Nephron progenitor cell (in vitro differentiated cells): ENCODE data around the gene RNF121.
A peak's percentile ranks its signal among the peaks of the same experiment; 100 is the strongest.

Experiments used
- DNase-seq: peaks from one replicate; pipeline ENCODE4 v3.0.0; 2021
- H3K27ac Mint-ChIP-seq: 2 replicates; pipeline ENCODE4 v1.8.0; 2021; ENCODE audit warnings: mild to moderate bottlenecking, moderate library complexity, mixed read lengths
- H3K27me3 Mint-ChIP-seq: 2 replicates; pipeline ENCODE4 v1.8.0; 2021; ENCODE audit warnings: mild to moderate bottlenecking, low read depth, mixed read lengths; ENCODE audit not compliant: poor library complexity
- H3K36me3 Mint-ChIP-seq: 2 replicates; pipeline ENCODE4 v1.8.0; 2021; ENCODE audit warnings: low read depth, mixed read lengths
- H3K4me1 Mint-ChIP-seq: 2 replicates; pipeline ENCODE4 v1.8.0; 2021; ENCODE audit warnings: mixed read lengths
- H3K4me3 Mint-ChIP-seq: 2 replicates; pipeline ENCODE4 v1.8.0; 2021; ENCODE audit warnings: mild to moderate bottlenecking, moderate library complexity, mixed read lengths
- H3K9me3 Mint-ChIP-seq: 2 replicates; pipeline ENCODE4 v1.8.0; 2021; ENCODE audit warnings: mild to moderate bottlenecking, moderate library complexity, mixed read lengths
- CTCF ChIP-seq: fragments of 200-600 bp; sonication (generic); IDR thresholded peaks from 2 replicates; pipeline ENCODE4 v1.5.0; 2021; ENCODE audit warnings: antibody characterized with exemption

The RNF121 gene

DNA sequence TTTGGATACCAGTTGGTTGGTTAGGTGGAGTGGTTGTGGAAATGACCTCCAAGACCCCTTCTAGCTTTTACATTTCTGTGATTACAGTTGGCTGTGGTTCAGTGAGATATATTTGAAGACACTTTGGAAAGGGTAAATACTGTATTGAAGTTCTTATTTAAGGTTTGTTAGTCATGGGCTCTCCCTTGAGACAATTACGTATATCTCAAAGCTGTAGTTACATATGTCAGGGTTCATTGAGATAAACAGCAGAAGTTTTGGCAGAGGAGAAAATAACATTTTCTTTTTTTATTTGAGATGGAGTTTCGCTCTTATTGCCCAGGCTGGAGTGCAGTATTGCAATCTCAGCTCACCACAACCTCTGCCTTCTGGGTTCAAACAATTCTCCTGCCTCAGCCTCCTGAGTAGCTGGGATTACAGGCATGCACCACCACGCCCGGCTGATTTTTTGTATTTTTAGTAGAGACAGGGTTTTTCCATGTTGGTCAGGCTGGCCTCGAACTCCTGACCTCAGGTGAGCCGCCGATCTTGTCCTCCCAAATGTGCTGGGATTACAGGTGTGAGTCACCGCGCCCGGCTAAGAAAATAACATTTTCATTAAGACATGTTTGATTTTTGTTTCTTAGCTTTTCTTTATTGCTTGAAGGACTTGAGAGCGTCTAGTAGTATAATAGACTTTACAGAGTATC is 1.9 kb downstream of the RNF121 start:
- no peaks in the 10 kb centered on the region for H3K9me3 Mint-ChIP-seq
- TF ChIP-seq CTCF = no peak
- H3K27ac Mint-ChIP-seq = no peak overlapping the region
- peaks cover 8% of the 10 kb centered on the region for H3K36me3 Mint-ChIP-seq
- no peak for DNase-seq
- H3K4me1 Mint-ChIP-seq = peaks cover 33% of the 10 kb centered on the region
- peaks cover 2% of the 10 kb centered on the region for H3K27me3 Mint-ChIP-seq
- H3K4me3 Mint-ChIP-seq = peak overlapping the region; percentile 99

- Mint-ChIP-seq H3K27me3 (peaks cover 2% of the 10 kb centered on the region), H3K9me3 (no peaks in the 10 kb centered on the region), H3K27ac (no peak overlapping the region), H3K4me1 (peaks cover 33% of the 10 kb centered on the region), H3K4me3 (no peak overlapping the region), H3K36me3 (peaks cover 3% of the 10 kb centered on the region)
- DNase-seq = no peak
- no peak for TF ChIP-seq CTCF
Observed at GRCh38 chr11:71931245-71931602, 2.4 kb downstream of the RNF121 start.

GRCh38 chr11:71933141-71933933 is 4.5 kb downstream of the RNF121 start:
- peaks cover 20% of the 10 kb centered on the region for H3K4me1 Mint-ChIP-seq
- H3K4me3 Mint-ChIP-seq = no peak overlapping the region

GRCh38 chr11:71934213-71934612 is 5.4 kb downstream of the RNF121 start:
- Mint-ChIP-seq H3K4me1 (peaks cover 14% of the 10 kb centered on the region), H3K36me3 (no peaks in the 10 kb centered on the region), H3K4me3 (no peak overlapping the region), H3K27me3 (no peaks in the 10 kb centered on the region), H3K9me3 (no peaks in the 10 kb centered on the region), H3K27ac (no peak overlapping the region)
- DNase-seq = no peak
- no peak for TF ChIP-seq CTCF

More at GRCh38 chr11:71933141-71933933, 4.5 kb downstream of the RNF121 start:
- Mint-ChIP-seq H3K27ac (no peak overlapping the region), H3K36me3 (no peaks in the 10 kb centered on the region), H3K27me3 (no peaks in the 10 kb centered on the region), H3K9me3 (no peaks in the 10 kb centered on the region)
- no peak for DNase-seq
- no peak for TF ChIP-seq CTCF

DNA sequence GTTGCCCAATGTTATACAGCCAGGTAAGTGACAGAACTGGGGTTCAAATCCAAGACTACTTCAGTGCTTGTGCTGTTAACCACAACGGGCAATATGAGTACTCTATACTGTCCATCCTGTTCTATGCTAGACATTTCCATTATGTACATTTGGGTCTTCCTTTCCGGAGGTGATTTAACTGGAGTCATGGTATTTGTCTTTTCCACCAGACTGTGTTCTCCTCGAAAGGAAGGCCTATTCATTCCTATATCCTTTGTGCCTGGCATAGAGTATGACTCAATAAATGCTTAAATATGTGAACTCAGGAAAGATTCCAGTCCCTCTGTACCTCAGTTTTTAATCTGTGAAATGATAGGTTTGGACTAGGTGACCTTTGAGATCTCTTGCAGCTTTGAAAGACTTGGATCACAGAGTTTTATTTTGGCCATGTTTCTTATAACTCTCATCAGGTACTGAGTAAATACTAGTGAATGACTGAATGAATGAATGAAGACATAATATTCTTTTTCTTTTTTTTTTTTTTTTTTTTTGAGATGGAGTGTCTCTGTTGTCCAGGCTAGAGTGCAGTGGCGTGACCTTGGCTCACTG is 6.6 kb downstream of the RNF121 start:
- Mint-ChIP-seq H3K4me3 (no peak overlapping the region), H3K36me3 (no peaks in the 10 kb centered on the region), H3K27me3 (no peaks in the 10 kb centered on the region), H3K4me1 (peaks cover 2% of the 10 kb centered on the region), H3K27ac (no peak overlapping the region), H3K9me3 (no peaks in the 10 kb centered on the region)
- no peak for TF ChIP-seq CTCF
- DNase-seq = no peak
